GM23248 (cell line): ENCODE results near the gene KAT2B. TPM values are rescaled to one million over a fixed set of nuclear protein-coding genes. Genes with fewer than 3 reads are reported as not detected.
A peak's percentile ranks its signal among the peaks of the same experiment; 100 is the strongest.

Experiments
- DNase-seq: peaks from one replicate; pipeline ENCODE4 v3.0.0-alpha.2; 2015
- H2AFZ ChIP-seq: fragments of 200-600 bp; sonication (generic); 2 replicates; pipeline ENCODE4 v1.6.1; 2016; ENCODE audit warnings: antibody characterized with exemption
- H3F3A ChIP-seq: fragments of 200-600 bp; sonication (generic); 2 replicates; pipeline ENCODE4 v1.6.1; 2016; ENCODE audit warnings: mild to moderate bottlenecking, antibody characterized with exemption, mixed run types; ENCODE audit not compliant: insufficient read depth
- H3K27ac ChIP-seq: fragments of 200-600 bp; sonication (generic); 2 replicates; pipeline ENCODE4 v1.5.1; 2016; ENCODE audit warnings: mild to moderate bottlenecking
- H3K27me3 ChIP-seq: fragments of 200-600 bp; sonication (generic); replicated peaks from 2 replicates; pipeline ENCODE4 v1.6.1; 2016; ENCODE audit warnings: mild to moderate bottlenecking; ENCODE audit not compliant: insufficient read depth
- H3K36me3 ChIP-seq: fragments of 200-600 bp; sonication (generic); 2 replicates; pipeline ENCODE4 v1.6.1; 2016; ENCODE audit warnings: low read depth, mild to moderate bottlenecking
- H3K4me1 ChIP-seq: fragments of 200-600 bp; sonication (generic); 2 replicates; pipeline ENCODE4 v1.6.1; 2016; ENCODE audit warnings: mild to moderate bottlenecking; ENCODE audit not compliant: insufficient read depth
- H3K4me2 ChIP-seq: fragments of 200-600 bp; sonication (generic); one replicate; pipeline ENCODE4 v1.6.1; 2016; ENCODE audit warnings: mild to moderate bottlenecking; ENCODE audit not compliant: unreplicated experiment
- H3K4me3 ChIP-seq: fragments of 200-600 bp; sonication (generic); 2 replicates; pipeline ENCODE4 v1.5.1; 2016; ENCODE audit warnings: mild to moderate bottlenecking
- H3K79me2 ChIP-seq: fragments of 200-600 bp; sonication (generic); 2 replicates; pipeline ENCODE4 v1.6.1; 2016; ENCODE audit warnings: mild to moderate bottlenecking; ENCODE audit not compliant: insufficient read depth
- H3K9ac ChIP-seq: fragments of 200-600 bp; sonication (generic); 2 replicates; pipeline ENCODE4 v1.6.1; 2016; ENCODE audit warnings: mild to moderate bottlenecking
- H3K9me2 ChIP-seq: fragments of 200-600 bp; sonication (generic); 2 replicates; pipeline ENCODE4 v1.6.1; 2016; ENCODE audit warnings: mixed run types, mild to moderate bottlenecking, moderate library complexity; ENCODE audit not compliant: insufficient read depth
- H3K9me3 ChIP-seq: fragments of 200-600 bp; sonication (generic); one replicate; pipeline ENCODE4 v1.6.1; 2017; ENCODE audit warnings: low read depth
- H4K20me1 ChIP-seq: fragments of 200-600 bp; sonication (generic); 2 replicates; pipeline ENCODE4 v1.6.0; 2016; ENCODE audit not compliant: insufficient read depth
- EZH2 ChIP-seq: fragments of 200-600 bp; sonication (generic); IDR thresholded peaks from 2 replicates; pipeline ENCODE4 v1.6.1; 2018; ENCODE audit warnings: antibody characterized with exemption, mild to moderate bottlenecking; ENCODE audit not compliant: insufficient read depth, poor library complexity, severe bottlenecking
- EZH2phosphoT487 ChIP-seq: fragments of 200-600 bp; sonication (generic); IDR thresholded peaks from 2 replicates; pipeline ENCODE4 v1.6.1; 2018; ENCODE audit warnings: antibody characterized with exemption, moderate library complexity, mild to moderate bottlenecking, low read depth; ENCODE audit not compliant: insufficient read depth
- WGBS, 2 experiments: methylation state at CpG; one replicate each; pipeline ENCODE4 v1.1.6; 2015 to 2017; ENCODE audit warnings: low lambda C conversion rate in 2 of 2, low coverage in 1 of 2; ENCODE audit errors: missing lambda C conversion rate in 2 of 2; 5-methylcytosine and 5-hydroxymethylcytosine counted together
- in situ Hi-C: fragments of 300-500 bp; cut with MboI; formaldehyde crosslinking; loops from 2 replicates; pipeline ENCODE4 v1.15.0; 2020
- polyA plus RNA-seq: library from polyadenylated mRNA; unstranded; fragments of >200 nt; fragmentation: Nextera tagmentation; extraction: Ambion mirVana; gene quantifications from 2 replicates; pipeline ENCODE4 v1.2.1, GENCODE V29; 2016
- total RNA-seq: library from RNA; depleted of rRNA; stranded (reverse); fragments of >200 nt; shearing (Covaris generic); gene quantifications from 2 replicates; pipeline ENCODE4 v1.2.3, GENCODE V29; 2014

The KAT2B gene
- total and polyA plus RNA-seq, 2 experiments from 2014 or later = 1.5 to 13.5 TPM

DNA sequence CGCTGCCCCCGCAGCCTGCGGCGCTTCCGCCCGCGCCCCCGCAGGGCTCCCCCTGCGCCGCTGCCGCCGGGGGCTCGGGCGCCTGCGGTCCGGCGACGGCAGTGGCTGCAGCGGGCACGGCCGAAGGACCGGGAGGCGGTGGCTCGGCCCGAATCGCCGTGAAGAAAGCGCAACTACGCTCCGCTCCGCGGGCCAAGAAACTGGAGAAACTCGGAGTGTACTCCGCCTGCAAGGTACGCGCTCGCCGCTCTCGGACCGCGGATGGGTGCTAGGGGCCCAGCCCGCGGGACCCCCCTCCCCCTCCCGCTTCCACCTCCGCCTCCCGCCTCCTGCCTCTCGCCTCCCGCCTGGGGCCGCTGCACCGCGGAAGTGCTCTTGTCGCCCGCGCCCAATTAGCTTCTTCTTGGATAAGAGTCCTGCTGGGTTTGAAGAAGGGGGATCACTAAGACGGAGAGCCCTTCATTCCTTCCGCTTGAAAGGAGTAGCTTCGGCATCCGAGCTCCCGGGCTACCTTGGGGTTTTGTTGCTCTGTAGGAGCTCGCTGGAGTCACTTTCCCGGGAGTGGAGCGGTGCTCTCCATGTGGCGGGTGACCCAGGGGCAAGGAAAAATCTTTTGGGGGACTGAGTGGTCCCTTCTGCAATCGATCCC, 426 bp downstream of the KAT2B start:
- Histone ChIP-seq H3K27ac (no peak overlapping the region), H3K27me3 (no peaks in the 10 kb centered on the region), H3K36me3 (no peaks in the 10 kb centered on the region), H4K20me1 (no peaks in the 10 kb centered on the region), H3K9me2 (no peaks in the 10 kb centered on the region), H3K9ac (peak overlapping the region; percentile 63), H2AFZ (peak overlapping the region; percentile 98), H3K79me2 (no peaks in the 10 kb centered on the region), H3K4me1 (peaks cover 21% of the 10 kb centered on the region; the same call in 1 of the 2 replicates), H3K9me3 (no peaks in the 10 kb centered on the region), H3K4me2 (peak overlapping the region; percentile 86), H3F3A (peaks cover 8% of the 10 kb centered on the region; the same call in 1 of the 2 replicates), H3K4me3 (peak overlapping the region; percentile 97)
- in situ Hi-C loops = no loop called here
- 0 to 2% methylated on average over 24 to 51 of the region's 64 CpGs for WGBS, 2 experiments
- DNase-seq = peak; percentile 82
- TF ChIP-seq EZH2phosphoT487 = no peak
- TF ChIP-seq EZH2 = no peak

DNA sequence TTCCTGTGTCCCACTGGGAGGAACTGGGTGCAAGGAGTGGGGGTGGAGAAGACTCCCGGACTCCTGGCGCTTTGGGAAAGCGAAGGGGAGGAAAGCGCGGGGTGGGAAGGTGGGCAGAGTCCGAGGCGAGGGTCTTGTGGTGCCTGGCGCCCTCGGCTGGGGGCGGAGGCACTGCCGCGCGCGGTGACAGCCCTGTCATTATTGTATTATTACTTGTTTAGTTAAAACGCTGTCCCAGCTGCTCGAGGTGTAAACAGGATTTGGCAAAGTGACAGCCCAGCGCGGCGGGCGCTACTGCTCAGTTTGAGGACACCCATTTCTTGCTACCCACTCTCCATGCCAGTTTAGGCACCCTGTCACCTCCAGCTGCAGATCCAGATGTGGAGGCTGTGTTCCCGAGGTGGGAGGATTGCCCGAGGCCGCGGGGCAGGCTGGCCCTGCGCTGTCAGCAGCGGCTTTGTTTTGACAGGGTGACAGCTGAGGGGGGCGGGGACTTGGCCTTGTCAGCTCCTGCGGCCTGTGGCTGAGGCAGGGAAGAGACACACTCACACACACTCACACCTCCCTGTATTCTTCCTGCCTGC, 1.0 kb downstream of the KAT2B start:
- no peaks in the 10 kb centered on the region for H3K36me3 ChIP-seq
- peak overlapping the region; percentile 98 for H2AFZ ChIP-seq
- H3K9me2 ChIP-seq = no peaks in the 10 kb centered on the region
- no peaks in the 10 kb centered on the region for H3K9me3 ChIP-seq
- H3K4me2 ChIP-seq = peak overlapping the region; percentile 86
- no peaks in the 10 kb centered on the region for H4K20me1 ChIP-seq
- H3K4me3 ChIP-seq = peak overlapping the region; percentile 97
- H3K79me2 ChIP-seq = no peaks in the 10 kb centered on the region
- no peak for TF ChIP-seq EZH2phosphoT487
- no peak for TF ChIP-seq EZH2
- 4% methylated on average over 28 of the region's 28 CpGs for WGBS, 2 experiments
- peak; percentile 74 for DNase-seq
- H3K9ac ChIP-seq = peak overlapping the region; percentile 63
- H3K27me3 ChIP-seq = no peaks in the 10 kb centered on the region
- in situ Hi-C loops = no loop called here
- H3K4me1 ChIP-seq = peaks cover 21% of the 10 kb centered on the region; the same call in 1 of the 2 replicates
- peaks cover 8% of the 10 kb centered on the region; the same call in 1 of the 2 replicates for H3F3A ChIP-seq
- H3K27ac ChIP-seq = no peak overlapping the region

DNA sequence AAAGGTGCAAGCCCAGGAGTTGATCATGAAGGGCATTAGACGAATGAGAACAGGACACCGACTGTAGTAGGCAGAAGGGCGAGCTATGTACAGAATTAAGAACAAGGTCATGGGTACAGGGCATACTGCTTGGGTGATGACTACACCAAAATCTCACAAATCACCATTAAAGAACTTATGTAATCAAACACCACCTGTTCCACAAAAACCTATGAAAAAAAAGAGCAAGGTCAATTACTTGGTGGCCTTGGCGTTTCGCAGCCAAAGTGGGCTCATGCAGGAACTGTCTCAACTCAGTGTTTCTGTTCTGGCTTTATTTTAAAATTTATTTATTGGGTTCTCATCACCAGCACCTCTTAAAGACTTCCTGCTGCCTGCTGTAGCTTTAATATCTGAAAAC, 2.1 kb downstream of the KAT2B start:
- H3K27me3 ChIP-seq = no peaks in the 10 kb centered on the region
- WGBS, 2 experiments = 80 to 81% methylated on average over 5 of the region's 5 CpGs
- H3K79me2 ChIP-seq = no peaks in the 10 kb centered on the region
- peaks cover 21% of the 10 kb centered on the region; the same call in 1 of the 2 replicates for H3K4me1 ChIP-seq
- H3K4me3 ChIP-seq = no peak overlapping the region
- H2AFZ ChIP-seq = no peak overlapping the region
- H4K20me1 ChIP-seq = no peaks in the 10 kb centered on the region
- TF ChIP-seq EZH2 = no peak
- TF ChIP-seq EZH2phosphoT487 = no peak
- no peaks in the 10 kb centered on the region for H3K9me2 ChIP-seq
- no peaks in the 10 kb centered on the region for H3K9me3 ChIP-seq
- no peak overlapping the region for H3K4me2 ChIP-seq
- no peak overlapping the region for H3K9ac ChIP-seq
- no peaks in the 10 kb centered on the region for H3K36me3 ChIP-seq
- no peak for DNase-seq
- in situ Hi-C loops = no loop called here
- no peak overlapping the region for H3K27ac ChIP-seq
- H3F3A ChIP-seq = peaks cover 8% of the 10 kb centered on the region; the same call in 1 of the 2 replicates

DNA sequence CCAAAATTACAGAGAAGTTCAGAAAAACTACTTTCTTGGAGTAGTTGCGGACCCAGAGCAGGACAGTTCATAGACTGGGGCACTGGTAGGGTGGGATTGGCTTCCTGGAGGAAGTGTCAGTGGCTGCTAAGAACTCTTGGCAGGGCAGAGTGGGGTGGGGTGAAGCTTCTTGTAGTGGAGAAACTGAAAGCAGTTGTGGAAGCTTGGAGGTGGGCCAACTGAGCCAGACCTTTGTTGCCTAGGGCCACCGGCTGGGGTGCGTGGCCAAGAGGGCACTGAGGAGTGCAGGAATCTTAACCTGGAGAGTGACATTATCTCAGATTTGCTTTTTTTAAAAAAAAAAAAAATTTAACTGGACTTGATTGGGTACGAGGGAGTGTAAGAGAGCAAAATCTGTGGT, 3.1 kb downstream of the KAT2B start:
- Histone ChIP-seq H3K4me3 (no peak overlapping the region; the same call in 1 of the 2 replicates), H3K36me3 (no peaks in the 10 kb centered on the region), H3K27me3 (no peaks in the 10 kb centered on the region), H3K4me2 (peak overlapping the region; percentile 16), H3K9me2 (no peaks in the 10 kb centered on the region), H3F3A (peaks cover 8% of the 10 kb centered on the region; the same call in 1 of the 2 replicates), H3K9ac (no peak overlapping the region), H2AFZ (peak overlapping the region; percentile 33), H3K27ac (no peak overlapping the region), H4K20me1 (no peaks in the 10 kb centered on the region), H3K79me2 (no peaks in the 10 kb centered on the region), H3K4me1 (peaks cover 30% of the 10 kb centered on the region), H3K9me3 (no peaks in the 10 kb centered on the region)
- peak; percentile 51 for DNase-seq
- WGBS, 2 experiments = 45 to 53% methylated on average over 4 of the region's 4 CpGs
- no peak for TF ChIP-seq EZH2
- no peak for TF ChIP-seq EZH2phosphoT487
- in situ Hi-C loops = no loop called here
